Measurements from ENCODE around the gene RNF145.

Gene RNF145

GRCh38 chr5:159185773-159186172, 23.6 kb downstream of the RNF145 start:
- Histone ChIP-seq H3K4me3 (ENCODE audit: low read length) (no peak overlapping the region), H4K20me1 (ENCODE audit: insufficient read depth, low read length) (no peaks in the 10 kb centered on the region), H3K9me3 (replicated peaks; ENCODE audit: insufficient read depth, low read length) (no peaks in the 10 kb centered on the region), H3K4me2 (ENCODE audit: low read depth, low read length) (no peak overlapping the region), H2AFZ (ENCODE audit: low read length) (no peak overlapping the region), H3F3A (ENCODE audit: insufficient read depth, low read length) (no peaks in the 10 kb centered on the region), H3K36me3 (replicated peaks; ENCODE audit: insufficient read depth, low read length) (no peaks in the 10 kb centered on the region; the same call in 1 of the 2 replicates), H3K27me3 (replicated peaks; ENCODE audit: insufficient read depth, low read length) (no peaks in the 10 kb centered on the region), H3K4me1 (ENCODE audit: low read length) (no peaks in the 10 kb centered on the region), H3K79me2 (ENCODE audit: low read length) (peaks cover 23% of the 10 kb centered on the region), H3K9ac (ENCODE audit: low read length) (no peak overlapping the region), H3K9me2 (replicated peaks; ENCODE audit: insufficient read depth, low read length) (no peaks in the 10 kb centered on the region), H3K27ac (ENCODE audit: low read length) (no peak overlapping the region)
- DNase-seq, result no peak
- no peak for TF ChIP-seq EZH2phosphoT487 (IDR thresholded peaks at IDR 0.05; ENCODE audit: low read length)
- no peak for TF ChIP-seq CTCF (IDR thresholded peaks at IDR 0.05; ENCODE audit: low read length)
- no peak for TF ChIP-seq EZH2 (optimal IDR thresholded peaks at IDR 0.05; ENCODE audit: low read depth, low read length)

GRCh38 chr5:159184858-159185381, 24.4 kb downstream of the RNF145 start:
- no peak overlapping the region for H3K9ac ChIP-seq (ENCODE audit: low read length)
- H3K27ac ChIP-seq (ENCODE audit: low read length), result no peak overlapping the region

GRCh38 chr5:159184236-159184635, 25.1 kb downstream of the RNF145 start:
- Histone ChIP-seq H2AFZ (ENCODE audit: low read length) (no peak overlapping the region), H3K4me3 (ENCODE audit: low read length) (no peak overlapping the region), H3K9me3 (replicated peaks; ENCODE audit: insufficient read depth, low read length) (no peaks in the 10 kb centered on the region), H3K79me2 (ENCODE audit: low read length) (peaks cover 15% of the 10 kb centered on the region), H3K4me1 (ENCODE audit: low read length) (no peaks in the 10 kb centered on the region), H3K4me2 (ENCODE audit: low read depth, low read length) (no peak overlapping the region), H3K27ac (ENCODE audit: low read length) (no peak overlapping the region), H3K27me3 (replicated peaks; ENCODE audit: insufficient read depth, low read length) (no peaks in the 10 kb centered on the region), H4K20me1 (ENCODE audit: insufficient read depth, low read length) (no peaks in the 10 kb centered on the region), H3K9me2 (replicated peaks; ENCODE audit: insufficient read depth, low read length) (no peaks in the 10 kb centered on the region), H3K36me3 (replicated peaks; ENCODE audit: insufficient read depth, low read length) (no peaks in the 10 kb centered on the region; the same call in 1 of the 2 replicates), H3K9ac (ENCODE audit: low read length) (no peak overlapping the region), H3F3A (ENCODE audit: insufficient read depth, low read length) (no peaks in the 10 kb centered on the region)
- DNase-seq, result no peak
- TF ChIP-seq CTCF (IDR thresholded peaks at IDR 0.05; ENCODE audit: low read length), result no peak
- no peak for TF ChIP-seq EZH2 (optimal IDR thresholded peaks at IDR 0.05; ENCODE audit: low read depth, low read length)
- no peak for TF ChIP-seq EZH2phosphoT487 (IDR thresholded peaks at IDR 0.05; ENCODE audit: low read length)

More at GRCh38 chr5:159184858-159185381, 24.4 kb downstream of the RNF145 start:
- Histone ChIP-seq H4K20me1 (ENCODE audit: insufficient read depth, low read length) (no peaks in the 10 kb centered on the region), H3K4me3 (ENCODE audit: low read length) (no peak overlapping the region), H3K9me3 (replicated peaks; ENCODE audit: insufficient read depth, low read length) (no peaks in the 10 kb centered on the region), H3K36me3 (replicated peaks; ENCODE audit: insufficient read depth, low read length) (no peaks in the 10 kb centered on the region; the same call in 1 of the 2 replicates), H3K79me2 (ENCODE audit: low read length) (peaks cover 22% of the 10 kb centered on the region), H3F3A (ENCODE audit: insufficient read depth, low read length) (no peaks in the 10 kb centered on the region), H3K9me2 (replicated peaks; ENCODE audit: insufficient read depth, low read length) (no peaks in the 10 kb centered on the region), H3K4me2 (ENCODE audit: low read depth, low read length) (no peak overlapping the region), H3K4me1 (ENCODE audit: low read length) (no peaks in the 10 kb centered on the region), H3K27me3 (replicated peaks; ENCODE audit: insufficient read depth, low read length) (no peaks in the 10 kb centered on the region), H2AFZ (ENCODE audit: low read length) (no peak overlapping the region)
- no peak for DNase-seq
- no peak for TF ChIP-seq CTCF (IDR thresholded peaks at IDR 0.05; ENCODE audit: low read length)
- TF ChIP-seq EZH2 (optimal IDR thresholded peaks at IDR 0.05; ENCODE audit: low read depth, low read length), result no peak

All from MM.1S (cell line).